Measurements from ENCODE around the gene MBOAT2.

The MBOAT2 gene

DNA sequence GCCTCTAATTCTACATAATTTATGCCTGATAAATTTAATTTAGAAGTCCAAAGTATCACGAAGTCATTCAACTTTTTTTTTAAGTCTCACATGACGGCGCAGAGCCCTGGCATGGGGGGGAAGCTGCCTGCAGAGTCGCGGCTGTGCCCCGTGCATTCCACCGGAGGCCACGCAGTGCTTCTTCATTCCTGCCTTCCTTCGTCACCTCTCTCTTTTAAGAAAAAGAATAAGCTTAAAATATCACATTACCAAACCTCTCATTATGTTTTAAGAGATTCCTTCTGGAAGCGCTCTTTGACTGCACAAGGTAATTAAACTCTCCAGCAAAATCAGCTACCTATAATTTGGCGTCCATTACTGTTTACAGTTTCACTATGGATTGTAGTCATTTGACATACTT is 145.8 kb downstream of the MBOAT2 start:
- DNase-seq (ENCODE audit: extremely low read depth, insufficient read length), result no peak
- no peaks in the 10 kb centered on the region for H3K27me3 ChIP-seq (replicated peaks; ENCODE audit: control insufficient read depth, insufficient read depth, low read length)
- TF ChIP-seq, protein P1, sequence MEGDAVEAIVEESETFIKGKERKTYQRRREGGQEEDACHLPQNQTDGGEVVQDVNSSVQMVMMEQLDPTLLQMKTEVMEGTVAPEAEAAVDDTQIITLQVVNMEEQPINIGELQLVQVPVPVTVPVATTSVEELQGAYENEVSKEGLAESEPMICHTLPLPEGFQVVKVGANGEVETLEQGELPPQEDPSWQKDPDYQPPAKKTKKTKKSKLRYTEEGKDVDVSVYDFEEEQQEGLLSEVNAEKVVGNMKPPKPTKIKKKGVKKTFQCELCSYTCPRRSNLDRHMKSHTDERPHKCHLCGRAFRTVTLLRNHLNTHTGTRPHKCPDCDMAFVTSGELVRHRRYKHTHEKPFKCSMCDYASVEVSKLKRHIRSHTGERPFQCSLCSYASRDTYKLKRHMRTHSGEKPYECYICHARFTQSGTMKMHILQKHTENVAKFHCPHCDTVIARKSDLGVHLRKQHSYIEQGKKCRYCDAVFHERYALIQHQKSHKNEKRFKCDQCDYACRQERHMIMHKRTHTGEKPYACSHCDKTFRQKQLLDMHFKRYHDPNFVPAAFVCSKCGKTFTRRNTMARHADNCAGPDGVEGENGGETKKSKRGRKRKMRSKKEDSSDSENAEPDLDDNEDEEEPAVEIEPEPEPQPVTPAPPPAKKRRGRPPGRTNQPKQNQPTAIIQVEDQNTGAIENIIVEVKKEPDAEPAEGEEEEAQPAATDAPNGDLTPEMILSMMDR (IDR thresholded peaks at IDR 0.05; ENCODE audit: insufficient read depth, low read length, poor library complexity, severe bottlenecking), result no peak
- H3K36me3 ChIP-seq (ENCODE audit: control insufficient read depth, insufficient read depth, low read length), result no peaks in the 10 kb centered on the region
- no peak overlapping the region for H3K4me3 ChIP-seq (replicated peaks; ENCODE audit: low read depth, low read length)

DNA sequence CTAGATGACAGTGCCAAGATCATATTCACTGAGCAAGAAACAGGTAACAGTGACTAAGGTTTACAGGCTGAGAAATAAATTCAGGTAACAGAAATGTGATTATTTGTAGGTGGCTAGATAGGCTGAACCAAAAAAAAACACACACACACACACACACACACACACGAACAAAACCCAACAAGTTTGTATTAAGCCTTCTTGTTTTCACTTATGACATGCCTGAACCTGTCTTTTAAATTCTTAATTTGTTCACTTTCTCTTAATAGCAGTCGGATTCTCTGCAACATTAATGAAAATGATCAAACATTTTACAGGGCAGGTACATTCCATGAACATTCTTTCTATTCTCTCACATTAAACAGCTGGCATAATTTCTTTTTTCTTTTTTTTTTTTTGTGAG is 147.3 kb downstream of the MBOAT2 start:
- TF ChIP-seq, protein P1 (IDR thresholded peaks at IDR 0.05; ENCODE audit: insufficient read depth, low read length, poor library complexity, severe bottlenecking), result no peak
- Histone ChIP-seq H3K36me3 (ENCODE audit: control insufficient read depth, insufficient read depth, low read length) (no peaks in the 10 kb centered on the region), H3K4me3 (replicated peaks; ENCODE audit: low read depth, low read length) (no peak overlapping the region), H3K27me3 (replicated peaks; ENCODE audit: control insufficient read depth, insufficient read depth, low read length) (no peaks in the 10 kb centered on the region)
- DNase-seq (ENCODE audit: extremely low read depth, insufficient read length), result no peak

DNA sequence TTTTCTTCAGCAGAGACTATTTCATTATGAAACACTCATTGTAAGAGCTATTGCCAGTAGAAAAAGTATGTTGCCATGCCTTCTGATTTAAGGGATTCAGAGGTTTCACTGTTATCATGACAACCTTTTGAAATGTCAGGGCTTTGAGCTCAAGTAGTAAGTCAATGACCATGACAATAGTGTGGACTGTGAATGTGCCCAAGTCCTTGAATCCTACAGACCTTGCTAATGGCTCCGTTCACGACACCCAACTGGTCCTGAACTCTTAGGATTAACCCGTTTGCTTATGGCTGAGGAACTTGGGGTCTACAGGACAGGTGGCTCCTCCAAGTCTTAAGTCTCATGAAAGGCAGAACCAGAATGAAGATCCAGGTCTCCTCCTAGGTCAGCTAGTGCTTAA is 148.5 kb downstream of the MBOAT2 start:
- no peak overlapping the region for H3K4me3 ChIP-seq (replicated peaks; ENCODE audit: low read depth, low read length)
- no peak for DNase-seq (ENCODE audit: extremely low read depth, insufficient read length)
- TF ChIP-seq, protein P1 (IDR thresholded peaks at IDR 0.05; ENCODE audit: insufficient read depth, low read length, poor library complexity, severe bottlenecking), result no peak

DNA sequence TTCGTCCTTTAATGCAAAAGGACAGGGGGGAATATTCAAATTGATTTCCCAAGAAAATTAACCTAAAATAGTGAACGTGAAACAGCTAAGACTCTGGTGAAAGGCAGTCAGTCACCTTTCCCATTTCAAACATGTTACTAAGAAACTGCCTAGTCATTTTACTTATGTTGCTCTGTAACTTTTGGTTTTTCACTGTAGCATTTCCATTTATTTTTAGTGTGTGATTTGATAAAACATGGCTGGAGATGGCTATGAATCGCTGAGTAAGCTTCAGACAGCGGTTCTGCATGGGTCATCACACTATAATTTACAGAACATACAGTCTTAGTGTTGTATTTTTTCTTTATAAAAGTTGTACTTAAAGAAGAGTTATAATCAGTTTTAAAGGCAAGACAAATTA is 150.1 kb downstream of the MBOAT2 start:
- TF ChIP-seq, protein P1 (IDR thresholded peaks at IDR 0.05; ENCODE audit: insufficient read depth, low read length, poor library complexity, severe bottlenecking), result no peak
- no peak overlapping the region for H3K4me3 ChIP-seq (replicated peaks; ENCODE audit: low read depth, low read length)
- no peak for DNase-seq (ENCODE audit: extremely low read depth, insufficient read length)
- H3K36me3 ChIP-seq (ENCODE audit: control insufficient read depth, insufficient read depth, low read length), result no peaks in the 10 kb centered on the region
- H3K27me3 ChIP-seq (replicated peaks; ENCODE audit: control insufficient read depth, insufficient read depth, low read length), result no peaks in the 10 kb centered on the region

More for the DNA sequence above, 148.5 kb downstream of the MBOAT2 start:
- Histone ChIP-seq H3K36me3 (ENCODE audit: control insufficient read depth, insufficient read depth, low read length) (no peaks in the 10 kb centered on the region), H3K27me3 (replicated peaks; ENCODE audit: control insufficient read depth, insufficient read depth, low read length) (no peaks in the 10 kb centered on the region)

DNA sequence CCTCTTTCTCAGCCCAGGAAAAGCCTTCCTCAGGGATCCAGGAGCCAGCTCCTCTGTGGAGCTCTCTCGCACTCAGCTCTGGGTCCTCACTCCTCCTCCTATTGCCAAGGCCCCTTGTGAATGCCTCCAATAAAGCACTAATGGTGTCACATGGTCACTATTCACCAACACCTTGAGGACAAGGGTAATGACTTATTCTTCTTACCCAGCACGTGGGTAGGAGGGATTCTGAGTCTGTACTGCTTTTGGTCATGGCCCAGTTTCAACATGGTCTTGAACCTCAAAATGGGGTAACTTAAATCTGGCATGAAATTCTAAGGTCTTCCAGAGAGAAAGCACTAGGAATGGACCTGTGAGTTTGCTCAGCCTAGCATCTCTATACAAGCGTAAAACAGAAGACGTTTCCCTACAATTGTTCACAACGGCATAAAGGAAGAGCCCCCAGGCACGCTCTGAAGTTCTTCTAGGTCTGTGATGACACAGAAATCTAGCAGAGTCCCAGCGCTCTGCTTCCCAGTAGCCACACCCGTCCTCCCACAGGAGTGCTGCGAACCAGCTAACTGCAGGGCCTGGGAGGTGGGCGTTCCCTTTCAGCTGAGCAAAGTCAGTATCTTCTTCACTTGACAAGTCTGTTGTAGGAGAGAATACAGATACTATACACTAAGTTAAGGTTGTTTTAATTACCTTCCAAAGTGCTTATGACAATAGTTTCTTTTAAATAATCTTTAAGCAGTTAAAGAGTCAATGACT is 151.5 kb downstream of the MBOAT2 start:
- no peaks in the 10 kb centered on the region for H3K36me3 ChIP-seq (ENCODE audit: control insufficient read depth, insufficient read depth, low read length)
- no peaks in the 10 kb centered on the region; the same call in 1 of the 2 replicates for H3K27me3 ChIP-seq (replicated peaks; ENCODE audit: control insufficient read depth, insufficient read depth, low read length)
- DNase-seq (ENCODE audit: extremely low read depth, insufficient read length), result no peak
- TF ChIP-seq, protein P1 (IDR thresholded peaks at IDR 0.05; ENCODE audit: insufficient read depth, low read length, poor library complexity, severe bottlenecking), result no peak
- H3K4me3 ChIP-seq (replicated peaks; ENCODE audit: low read depth, low read length), result no peak overlapping the region
